ENCODE results near the gene AQP9.
"Not testable (repeated sequence)": the region's sequence is repeated elsewhere in the genome, so short reads cannot be mapped to it uniquely, and the experiment has no call there.

The AQP9 gene, protein sequence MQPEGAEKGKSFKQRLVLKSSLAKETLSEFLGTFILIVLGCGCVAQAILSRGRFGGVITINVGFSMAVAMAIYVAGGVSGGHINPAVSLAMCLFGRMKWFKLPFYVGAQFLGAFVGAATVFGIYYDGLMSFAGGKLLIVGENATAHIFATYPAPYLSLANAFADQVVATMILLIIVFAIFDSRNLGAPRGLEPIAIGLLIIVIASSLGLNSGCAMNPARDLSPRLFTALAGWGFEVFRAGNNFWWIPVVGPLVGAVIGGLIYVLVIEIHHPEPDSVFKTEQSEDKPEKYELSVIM

DNA sequence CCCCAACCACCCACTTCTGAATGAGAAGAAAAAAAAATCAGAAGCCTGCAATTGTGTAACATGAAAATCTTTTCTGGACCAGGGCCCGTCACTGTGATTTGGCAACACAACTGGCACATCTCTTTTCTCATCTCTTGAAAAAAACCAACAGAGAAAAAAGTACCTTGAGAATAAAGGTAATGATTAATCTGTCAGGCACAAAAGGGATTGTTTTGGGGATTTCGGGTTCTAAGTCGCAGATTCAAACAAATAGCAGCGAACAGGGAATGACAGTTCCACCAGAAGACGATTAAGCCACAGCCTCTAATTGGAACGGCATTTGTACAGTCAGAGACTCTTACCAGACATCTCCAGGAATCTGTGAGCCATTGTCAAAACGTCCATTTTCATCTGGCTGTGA, at the start of gene AQP9:
Gene AQP9 (plus strand): TSS at position 276 of the 400 bp plus-strand sequence. CDS start 185 bp downstream, outside the sequence.
- Histone ChIP-seq H3K9me3 (ENCODE audit: control insufficient read depth in 2 of 2, low read length in 2 of 2) (no peaks in the 10 kb centered on the region), H3K36me3 (ENCODE audit: control insufficient read depth in 2 of 2, insufficient read depth in 2 of 2, low read length in 2 of 2) (no peaks in the 10 kb centered on the region), H3K27me3 (ENCODE audit: control insufficient read depth in 2 of 2, insufficient read depth in 2 of 2, low read length in 2 of 2) (peaks cover 2 to 5% of the 10 kb centered on the region in 2 donors), H3K9ac (ENCODE audit: low read depth in 1 of 2, low read length in 2 of 2) (no peak within 1 kb of the TSS), H3K27ac (ENCODE audit: low read depth in 2 of 2, low read length in 2 of 2) (no peak within 1 kb of the TSS), H3K4me3 (ENCODE audit: low read length in 2 of 2) (no peak within 1 kb of the TSS), H3K4me1 (ENCODE audit: control insufficient read depth in 2 of 2, insufficient read depth in 2 of 2, low read length in 2 of 2) (no peaks in the 10 kb centered on the region)

GRCh38 chr15:58095415-58095814, 42.8 kb upstream of the AQP9 start:
- no peak overlapping the region for H3K4me3 ChIP-seq (ENCODE audit: low read length in 2 of 2)
- H3K36me3 ChIP-seq (ENCODE audit: control insufficient read depth in 2 of 2, insufficient read depth in 2 of 2, low read length in 2 of 2), result no peaks in the 10 kb centered on the region
- H3K9me3 ChIP-seq (ENCODE audit: control insufficient read depth in 2 of 2, low read length in 2 of 2), result no peaks in the 10 kb centered on the region
- no peaks in the 10 kb centered on the region for H3K27me3 ChIP-seq (ENCODE audit: control insufficient read depth in 2 of 2, insufficient read depth in 2 of 2, low read length in 2 of 2)
- H3K27ac ChIP-seq (ENCODE audit: low read depth in 2 of 2, low read length in 2 of 2), result no peak overlapping the region
- no peak overlapping the region for H3K9ac ChIP-seq (ENCODE audit: low read depth in 1 of 2, low read length in 2 of 2)
- H3K4me1 ChIP-seq (ENCODE audit: control insufficient read depth in 2 of 2, insufficient read depth in 2 of 2, low read length in 2 of 2), result no peaks in the 10 kb centered on the region

DNA sequence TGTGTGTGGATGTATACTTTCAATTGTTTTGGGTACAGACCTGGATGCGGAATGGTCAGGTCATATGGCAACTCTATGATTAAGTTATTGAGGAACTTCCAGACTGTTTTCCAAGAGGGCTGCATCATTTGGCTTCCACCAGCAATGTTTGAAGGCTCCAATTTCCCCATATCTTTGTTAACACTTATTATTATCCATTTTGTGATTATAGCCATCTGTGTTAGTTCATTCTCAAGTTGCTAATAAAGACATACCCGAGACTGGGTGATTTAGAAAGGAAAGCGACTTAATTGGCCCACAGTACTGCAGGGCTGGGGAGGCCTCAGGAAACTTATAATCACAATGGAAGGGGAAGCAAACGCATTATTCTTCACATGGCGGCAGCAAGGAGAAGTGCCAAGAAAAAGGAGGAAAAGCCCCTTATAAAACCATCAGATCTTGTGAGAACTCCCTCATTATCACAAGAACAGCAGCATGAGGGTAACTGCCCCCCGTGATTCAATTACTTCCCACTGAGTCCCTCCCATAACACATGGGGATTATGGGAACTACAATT, 41.6 kb upstream of the AQP9 start:
- Histone ChIP-seq H3K4me3 (ENCODE audit: low read length in 2 of 2) (no peak overlapping the region), H3K36me3 (ENCODE audit: control insufficient read depth in 2 of 2, insufficient read depth in 2 of 2, low read length in 2 of 2) (no peaks in the 10 kb centered on the region), H3K4me1 (ENCODE audit: control insufficient read depth in 2 of 2, insufficient read depth in 2 of 2, low read length in 2 of 2) (no peaks in the 10 kb centered on the region), H3K9me3 (ENCODE audit: control insufficient read depth in 2 of 2, low read length in 2 of 2) (no peaks in the 10 kb centered on the region), H3K27ac (ENCODE audit: low read depth in 2 of 2, low read length in 2 of 2) (no peak overlapping the region), H3K9ac (ENCODE audit: low read depth in 1 of 2, low read length in 2 of 2) (no peak overlapping the region), H3K27me3 (ENCODE audit: control insufficient read depth in 2 of 2, insufficient read depth in 2 of 2, low read length in 2 of 2) (no peaks in the 10 kb centered on the region)

DNA sequence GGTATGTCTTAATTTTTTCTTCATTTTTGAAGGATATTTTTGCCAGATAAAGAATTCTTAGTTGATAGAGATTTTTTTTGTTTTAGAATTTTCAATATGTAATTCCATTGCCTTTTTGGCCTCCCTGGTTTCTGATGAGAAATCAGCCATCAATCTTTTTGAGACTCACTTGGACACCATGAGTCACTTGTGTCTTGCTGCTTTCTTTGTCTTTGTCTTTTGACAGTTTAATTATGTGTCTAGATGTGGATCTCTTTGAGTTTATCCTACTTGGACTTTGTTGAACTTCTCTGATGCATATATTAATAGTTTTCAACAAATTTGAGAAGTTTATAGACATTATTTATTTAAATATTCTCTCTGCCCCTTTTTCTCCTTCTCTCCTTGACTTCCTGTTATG, 34.7 kb upstream of the AQP9 start:
- H3K4me1 ChIP-seq (ENCODE audit: control insufficient read depth in 2 of 2, insufficient read depth in 2 of 2, low read length in 2 of 2), result no peaks in the 10 kb centered on the region
- no peak overlapping the region for H3K4me3 ChIP-seq (ENCODE audit: low read length in 2 of 2)
- no peaks in the 10 kb centered on the region for H3K9me3 ChIP-seq (ENCODE audit: control insufficient read depth in 2 of 2, low read length in 2 of 2)
- no peak overlapping the region for H3K9ac ChIP-seq (ENCODE audit: low read depth in 1 of 2, low read length in 2 of 2)
- H3K27me3 ChIP-seq (ENCODE audit: control insufficient read depth in 2 of 2, insufficient read depth in 2 of 2, low read length in 2 of 2), result peaks cover 0 to 6% of the 10 kb centered on the region in 2 donors
- no peaks in the 10 kb centered on the region for H3K36me3 ChIP-seq (ENCODE audit: control insufficient read depth in 2 of 2, insufficient read depth in 2 of 2, low read length in 2 of 2)
- no peak overlapping the region for H3K27ac ChIP-seq (ENCODE audit: low read depth in 2 of 2, low read length in 2 of 2)

DNA sequence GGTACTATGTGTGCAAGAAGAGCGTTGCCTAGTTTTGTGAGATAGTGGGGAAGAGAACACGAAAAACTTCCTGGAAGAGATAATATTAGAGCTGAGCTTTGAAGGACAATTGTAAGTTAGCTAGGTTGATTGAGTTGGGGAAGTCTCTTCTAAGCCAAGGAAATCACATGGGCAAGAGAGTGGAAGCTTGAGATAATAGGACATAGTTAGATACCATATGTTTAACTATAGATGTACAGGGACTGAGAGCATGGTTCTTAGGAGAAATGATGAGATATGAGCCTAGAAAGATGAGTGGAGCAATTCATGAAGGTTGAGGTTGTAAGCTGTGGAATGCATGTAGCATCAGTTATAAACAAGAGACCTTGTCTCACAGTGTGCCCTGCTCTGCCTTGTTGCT, 30.1 kb upstream of the AQP9 start:
- Histone ChIP-seq H3K27ac (ENCODE audit: low read depth in 2 of 2, low read length in 2 of 2) (no peak overlapping the region), H3K9ac (ENCODE audit: low read depth in 1 of 2, low read length in 2 of 2) (no peak overlapping the region), H3K9me3 (ENCODE audit: control insufficient read depth in 2 of 2, low read length in 2 of 2) (no peaks in the 10 kb centered on the region), H3K4me3 (ENCODE audit: low read length in 2 of 2) (no peak overlapping the region), H3K27me3 (ENCODE audit: control insufficient read depth in 2 of 2, insufficient read depth in 2 of 2, low read length in 2 of 2) (peaks cover 0 to 11% of the 10 kb centered on the region in 2 donors), H3K36me3 (ENCODE audit: control insufficient read depth in 2 of 2, insufficient read depth in 2 of 2, low read length in 2 of 2) (no peaks in the 10 kb centered on the region), H3K4me1 (ENCODE audit: control insufficient read depth in 2 of 2, insufficient read depth in 2 of 2, low read length in 2 of 2) (no peaks in the 10 kb centered on the region)

- Histone ChIP-seq H3K4me1 (ENCODE audit: control insufficient read depth in 2 of 2, insufficient read depth in 2 of 2, low read length in 2 of 2) (no peaks in the 10 kb centered on the region), H3K27me3 (ENCODE audit: control insufficient read depth in 2 of 2, insufficient read depth in 2 of 2, low read length in 2 of 2) (peaks cover 0 to 11% of the 10 kb centered on the region in 2 donors), H3K9me3 (ENCODE audit: control insufficient read depth in 2 of 2, low read length in 2 of 2) (no peaks in the 10 kb centered on the region), H3K9ac (ENCODE audit: low read depth in 1 of 2, low read length in 2 of 2) (no peak overlapping the region), H3K27ac (ENCODE audit: low read depth in 2 of 2, low read length in 2 of 2) (no peak overlapping the region), H3K36me3 (ENCODE audit: control insufficient read depth in 2 of 2, insufficient read depth in 2 of 2, low read length in 2 of 2) (no peaks in the 10 kb centered on the region), H3K4me3 (ENCODE audit: low read length in 2 of 2) (no peak overlapping the region)
These were observed 28.8 kb upstream of the AQP9 start for GRCh38 chr15:58109419-58109818.

DNA sequence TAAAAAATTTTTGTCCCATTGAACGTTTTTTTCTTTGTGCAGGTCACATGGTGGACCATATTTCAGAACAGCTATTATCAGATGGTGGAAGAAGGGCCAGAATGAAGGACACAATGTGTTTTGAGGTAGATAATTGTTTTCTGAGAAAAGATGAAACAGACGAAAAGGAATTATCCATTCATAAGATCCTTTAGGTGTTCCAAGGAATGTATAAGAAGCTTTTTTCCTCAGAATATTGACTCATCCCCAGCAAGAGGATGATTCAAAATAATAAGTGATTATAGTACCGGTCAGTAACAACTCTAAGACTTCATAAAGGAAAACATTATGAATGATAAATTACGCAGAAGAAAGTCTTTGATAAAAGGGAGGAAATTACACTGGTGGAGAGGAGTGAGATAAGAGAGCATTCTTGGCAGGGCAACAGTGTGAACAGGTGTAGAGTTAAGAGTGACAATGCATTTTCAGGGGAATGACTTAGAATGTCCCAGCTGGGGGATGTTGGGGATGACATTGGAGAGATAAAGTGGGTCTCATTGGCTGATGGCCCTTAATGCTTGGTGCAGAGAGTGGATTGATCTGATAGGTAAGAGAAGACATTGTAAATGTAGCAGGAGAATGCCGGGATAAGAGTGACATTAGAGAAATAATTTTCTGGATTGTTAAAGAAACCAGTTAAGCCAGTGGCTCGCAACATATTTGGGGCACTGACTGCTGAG, 27.0 kb upstream of the AQP9 start:
- Histone ChIP-seq H3K9ac (ENCODE audit: low read depth in 1 of 2, low read length in 2 of 2) (no peak overlapping the region), H3K36me3 (ENCODE audit: control insufficient read depth in 2 of 2, insufficient read depth in 2 of 2, low read length in 2 of 2) (no peaks in the 10 kb centered on the region), H3K27me3 (ENCODE audit: control insufficient read depth in 2 of 2, insufficient read depth in 2 of 2, low read length in 2 of 2) (peaks cover 0 to 8% of the 10 kb centered on the region in 2 donors), H3K27ac (ENCODE audit: low read depth in 2 of 2, low read length in 2 of 2) (no peak overlapping the region), H3K4me1 (ENCODE audit: control insufficient read depth in 2 of 2, insufficient read depth in 2 of 2, low read length in 2 of 2) (no peaks in the 10 kb centered on the region), H3K4me3 (ENCODE audit: low read length in 2 of 2) (no peak overlapping the region), H3K9me3 (ENCODE audit: control insufficient read depth in 2 of 2, low read length in 2 of 2) (no peaks in the 10 kb centered on the region)

- Histone ChIP-seq H3K4me1 (ENCODE audit: control insufficient read depth in 2 of 2, insufficient read depth in 2 of 2, low read length in 2 of 2) (no peaks in the 10 kb centered on the region), H3K27me3 (ENCODE audit: control insufficient read depth in 2 of 2, insufficient read depth in 2 of 2, low read length in 2 of 2) (peaks cover 0 to 10% of the 10 kb centered on the region in 2 donors), H3K27ac (ENCODE audit: low read depth in 2 of 2, low read length in 2 of 2) (no peak overlapping the region), H3K36me3 (ENCODE audit: control insufficient read depth in 2 of 2, insufficient read depth in 2 of 2, low read length in 2 of 2) (no peaks in the 10 kb centered on the region), H3K4me3 (ENCODE audit: low read length in 2 of 2) (no peak overlapping the region), H3K9me3 (ENCODE audit: control insufficient read depth in 2 of 2, low read length in 2 of 2) (no peaks in the 10 kb centered on the region), H3K9ac (ENCODE audit: low read depth in 1 of 2, low read length in 2 of 2) (no peak overlapping the region)
These were observed 26.5 kb upstream of the AQP9 start for GRCh38 chr15:58111718-58112104.

- H3K9me3 ChIP-seq (ENCODE audit: control insufficient read depth in 2 of 2, low read length in 2 of 2); H3K4me3 ChIP-seq (ENCODE audit: low read length in 2 of 2); H3K36me3 ChIP-seq (ENCODE audit: control insufficient read depth in 2 of 2, insufficient read depth in 2 of 2, low read length in 2 of 2); H3K4me1 ChIP-seq (ENCODE audit: control insufficient read depth in 2 of 2, insufficient read depth in 2 of 2, low read length in 2 of 2); H3K27ac ChIP-seq (ENCODE audit: low read depth in 2 of 2, low read length in 2 of 2); H3K9ac ChIP-seq (ENCODE audit: low read depth in 1 of 2, low read length in 2 of 2): not testable (repeated sequence)
- peaks cover 0 to 10% of the 10 kb centered on the region in 2 donors for H3K27me3 ChIP-seq (ENCODE audit: control insufficient read depth in 2 of 2, insufficient read depth in 2 of 2, low read length in 2 of 2)
These were observed 24.8 kb upstream of the AQP9 start for GRCh38 chr15:58113358-58113757.

DNA sequence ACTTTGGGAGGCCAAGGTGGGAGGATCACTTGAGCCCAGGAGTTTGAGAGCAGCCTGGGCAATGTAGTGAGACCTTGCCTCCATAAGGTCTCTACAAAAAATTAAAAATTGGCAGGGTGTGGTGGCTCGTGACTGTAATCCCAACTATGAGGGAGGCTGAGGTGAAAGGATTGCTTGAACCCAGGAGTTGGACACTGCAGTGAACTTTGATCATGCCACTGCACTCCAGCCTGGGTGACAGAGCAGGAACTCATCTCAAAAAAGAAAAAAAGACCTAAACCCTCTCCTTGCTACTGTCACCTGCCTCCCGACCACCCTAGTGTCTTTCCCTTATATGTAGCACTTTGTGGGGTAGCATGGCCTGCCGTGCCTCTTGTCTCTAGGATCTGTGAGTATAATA, 23.8 kb upstream of the AQP9 start:
- H3K9ac ChIP-seq (ENCODE audit: low read depth in 1 of 2, low read length in 2 of 2), result no peak overlapping the region
- no peaks in the 10 kb centered on the region for H3K36me3 ChIP-seq (ENCODE audit: control insufficient read depth in 2 of 2, insufficient read depth in 2 of 2, low read length in 2 of 2)
- H3K4me3 ChIP-seq (ENCODE audit: low read length in 2 of 2), result no peak overlapping the region
- H3K27ac ChIP-seq (ENCODE audit: low read depth in 2 of 2, low read length in 2 of 2), result no peak overlapping the region
- peaks cover 0 to 6% of the 10 kb centered on the region in 2 donors for H3K27me3 ChIP-seq (ENCODE audit: control insufficient read depth in 2 of 2, insufficient read depth in 2 of 2, low read length in 2 of 2)
- H3K4me1 ChIP-seq (ENCODE audit: control insufficient read depth in 2 of 2, insufficient read depth in 2 of 2, low read length in 2 of 2), result no peaks in the 10 kb centered on the region
- no peaks in the 10 kb centered on the region for H3K9me3 ChIP-seq (ENCODE audit: control insufficient read depth in 2 of 2, low read length in 2 of 2)
